Liver (tissue), 9 donors: ENCODE measurements around the gene FXYD2. TPM values are rescaled to one million over a fixed set of nuclear protein-coding genes. Genes with fewer than 3 reads are reported as not detected.

ENCODE experiments used
- DNase-seq: peaks from one replicate; pipeline ENCODE4 v3.0.0-alpha.2; 2017; ENCODE audit warnings: low spot score
- H3K27ac ChIP-seq, 2 donors: one replicate each; pipeline ENCODE4 v1.7.0; 2013; ENCODE audit warnings: inconsistent platforms in 2 of 2, low read length in 2 of 2, control low read depth in 1 of 2, low read depth in 1 of 2, mild to moderate bottlenecking in 1 of 2
- H3K27me3 ChIP-seq, 4 donors: one replicate each; pipeline versions ENCODE4 v1.6.1 to v1.7.0; 2013; ENCODE audit warnings: low read length in 3 of 4, inconsistent platforms in 1 of 4, mild to moderate bottlenecking in 1 of 4, moderate library complexity in 1 of 4; ENCODE audit not compliant: control insufficient read depth in 4 of 4, insufficient read depth in 4 of 4
- H3K36me3 ChIP-seq, 4 donors: one replicate each; pipeline versions ENCODE4 v1.6.1 to v1.7.0; 2013; ENCODE audit warnings: low read length in 3 of 4, mild to moderate bottlenecking in 3 of 4, low read depth in 1 of 4, moderate library complexity in 1 of 4; ENCODE audit not compliant: control insufficient read depth in 4 of 4, insufficient read depth in 3 of 4
- H3K4me1 ChIP-seq, 4 donors: one replicate each; pipeline versions ENCODE4 v1.6.1 to v1.7.0; 2013; ENCODE audit warnings: low read length in 3 of 4, mild to moderate bottlenecking in 3 of 4, moderate library complexity in 1 of 4; ENCODE audit not compliant: control insufficient read depth in 4 of 4, insufficient read depth in 4 of 4
- H3K4me3 ChIP-seq, 3 donors: one replicate each; pipeline versions ENCODE4 v1.6.1 to v1.7.0; 2013; ENCODE audit warnings: low read length in 3 of 3, control low read depth in 1 of 3, low read depth in 1 of 3, mild to moderate bottlenecking in 1 of 3
- H3K9ac ChIP-seq, 2 donors: one replicate each; pipeline ENCODE4 v1.7.0; 2013; ENCODE audit warnings: low read length in 2 of 2, mild to moderate bottlenecking in 2 of 2, moderate library complexity in 2 of 2, control low read depth in 1 of 2, low read depth in 1 of 2
- H3K9me3 ChIP-seq, 4 donors: one replicate each; pipeline versions ENCODE4 v1.6.1 to v1.7.0; 2013; ENCODE audit warnings: low read length in 3 of 4; ENCODE audit not compliant: control insufficient read depth in 4 of 4
- EGR1 ChIP-seq, 2 donors: IDR thresholded peaks; 2 replicates each; pipeline ENCODE4 v1.6.1; 2016 to 2018; ENCODE audit warnings: antibody characterized with exemption in 2 of 2, low read depth in 2 of 2
- FOXA1 ChIP-seq: IDR thresholded peaks from 2 replicates; pipeline ENCODE4 v1.6.1; 2016; ENCODE audit warnings: antibody characterized with exemption
- FOXA2 ChIP-seq: IDR thresholded peaks from 2 replicates; pipeline ENCODE4 v1.6.1; 2016; ENCODE audit warnings: antibody characterized with exemption
- GABPA ChIP-seq, 2 donors: IDR thresholded peaks in 1 of 2; conservative IDR thresholded peaks in 1 of 2; 2 replicates each; pipeline ENCODE4 v1.6.1; 2016; ENCODE audit warnings: antibody characterized with exemption in 2 of 2, mild to moderate bottlenecking in 1 of 2, moderate library complexity in 1 of 2
- HNF4A ChIP-seq, 2 donors: conservative IDR thresholded peaks; 2 replicates each; pipeline ENCODE4 v1.6.1; 2016; ENCODE audit warnings: antibody characterized with exemption in 2 of 2, mild to moderate bottlenecking in 2 of 2
- JUND ChIP-seq, 2 donors: IDR thresholded peaks; 2 replicates each; pipeline ENCODE4 v1.6.1; 2016; ENCODE audit warnings: antibody characterized with exemption in 2 of 2
- NR2F2 ChIP-seq: IDR thresholded peaks from 2 replicates; pipeline ENCODE4 v1.6.1; 2016; ENCODE audit warnings: antibody characterized with exemption
- RAD21 ChIP-seq, 2 donors: IDR thresholded peaks; 2 replicates each; pipeline ENCODE4 v1.6.1; 2016; ENCODE audit warnings: antibody characterized with exemption in 2 of 2, mild to moderate bottlenecking in 2 of 2
- RXRA ChIP-seq, 2 donors: IDR thresholded peaks; 2 replicates each; pipeline ENCODE4 v1.6.1; 2017 to 2018; ENCODE audit warnings: antibody characterized with exemption in 2 of 2, mild to moderate bottlenecking in 1 of 2
- TAF1 ChIP-seq: conservative IDR thresholded peaks from 2 replicates; pipeline ENCODE4 v1.6.1; 2016; ENCODE audit warnings: antibody characterized with exemption, mild to moderate bottlenecking
- YY1 ChIP-seq: IDR thresholded peaks from 2 replicates; pipeline ENCODE4 v1.6.1; 2016; ENCODE audit warnings: antibody characterized with exemption, mild to moderate bottlenecking
- WGBS: extraction: QIAGEN DNeasy Blood & Tissue Kit; methylation state at CpG from one replicate; pipeline ENCODE4 v1.1.7; 2013; 5-methylcytosine and 5-hydroxymethylcytosine counted together
- polyA plus RNA-seq, 2 donors: library from polyadenylated mRNA; stranded (reverse) in 1 of 2; unstranded in 1 of 2; fragments of 200-250 nt in 1 of 2; fragments of >200 nt in 1 of 2; fragmentation: Nextera tagmentation in 1 of 2; extraction: Ambion mirVana in 1 of 2; gene quantifications; one replicate each; pipeline versions ENCODE4 v1.2.1 to v1.2.3, GENCODE V29; 2013 to 2015
- total RNA-seq, 2 donors: library from RNA; depleted of rRNA; stranded (reverse); fragments of >200 nt; gene quantifications; one replicate each; pipeline ENCODE4 v1.2.3, GENCODE V29; 2014
- TF ChIP-seq, protein P1 (sequence below): fragments of 150-350 bp; IDR thresholded peaks from 2 replicates; pipeline ENCODE4 v1.5.1; 2017; ENCODE audit warnings: improper control_type of control experiment, low read depth, low read length; ENCODE audit not compliant: missing input control
- TF ChIP-seq, protein P2 (sequence below): IDR thresholded peaks from 2 replicates; pipeline ENCODE4 v1.6.1; 2016; ENCODE audit warnings: antibody characterized with exemption
- TF ChIP-seq, protein P3 (sequence below): IDR thresholded peaks from 2 replicates; pipeline ENCODE4 v1.6.1; 2016; ENCODE audit warnings: antibody characterized with exemption
- TF ChIP-seq, protein P4 (sequence below): IDR thresholded peaks from 2 replicates; pipeline ENCODE4 v1.6.1; 2016; ENCODE audit warnings: antibody characterized with exemption
- donor health status: healthy.
- donor health status: healthy.
- donor health status: healthy.
- donor health status: healthy.
- donor health status: healthy.

The FXYD2 gene
- total and polyA plus RNA-seq, 4 donors = 20.2 to 105 (median 41.8) TPM

DNA sequence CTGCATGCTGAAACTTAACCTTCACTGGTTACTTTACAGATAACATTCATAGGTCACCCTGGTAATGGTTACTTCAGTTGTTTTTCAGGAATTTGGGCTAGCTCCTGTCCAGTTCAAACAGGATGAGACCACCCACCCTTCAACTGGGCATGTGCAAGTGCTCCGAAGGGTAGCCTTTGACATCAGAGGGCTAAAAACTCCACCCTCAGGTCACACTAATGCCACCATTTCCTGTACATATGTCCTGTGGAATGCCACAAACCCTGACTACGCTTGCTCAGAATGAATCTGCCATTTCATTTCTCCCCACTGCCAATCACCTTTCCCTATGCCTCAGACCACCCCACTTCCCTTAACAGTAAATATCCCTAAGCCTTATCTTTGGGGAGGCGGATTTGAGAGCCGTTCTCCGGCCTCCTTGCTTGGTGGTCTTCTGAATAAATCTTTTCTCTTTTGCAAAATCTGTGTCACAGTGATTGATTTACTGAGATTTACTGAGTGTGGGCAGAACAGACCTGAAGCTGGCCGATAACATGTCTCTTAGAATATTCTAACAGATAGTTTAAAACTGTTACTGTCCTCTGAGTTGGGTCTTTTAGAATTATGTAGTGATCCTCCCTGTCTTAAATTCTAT is 25.4 kb upstream of the FXYD2 start:
- Histone ChIP-seq H3K4me1 (no peaks in the 10 kb centered on the region), H3K27me3 (peaks cover 0 to 3% (median 0%) of the 10 kb centered on the region in 4 donors), H3K9ac (no peak overlapping the region), H3K36me3 (no peaks in the 10 kb centered on the region), H3K4me3 (no peak overlapping the region), H3K9me3 (peaks cover 0 to 5% (median 3%) of the 10 kb centered on the region in 4 donors), H3K27ac (no peak overlapping the region)
- WGBS = 79% methylated on average over 6 of the region's 6 CpGs
- no peak for TF ChIP-seq RXRA (IDR thresholded peaks at IDR 0.05)
- TF ChIP-seq, protein P1, sequence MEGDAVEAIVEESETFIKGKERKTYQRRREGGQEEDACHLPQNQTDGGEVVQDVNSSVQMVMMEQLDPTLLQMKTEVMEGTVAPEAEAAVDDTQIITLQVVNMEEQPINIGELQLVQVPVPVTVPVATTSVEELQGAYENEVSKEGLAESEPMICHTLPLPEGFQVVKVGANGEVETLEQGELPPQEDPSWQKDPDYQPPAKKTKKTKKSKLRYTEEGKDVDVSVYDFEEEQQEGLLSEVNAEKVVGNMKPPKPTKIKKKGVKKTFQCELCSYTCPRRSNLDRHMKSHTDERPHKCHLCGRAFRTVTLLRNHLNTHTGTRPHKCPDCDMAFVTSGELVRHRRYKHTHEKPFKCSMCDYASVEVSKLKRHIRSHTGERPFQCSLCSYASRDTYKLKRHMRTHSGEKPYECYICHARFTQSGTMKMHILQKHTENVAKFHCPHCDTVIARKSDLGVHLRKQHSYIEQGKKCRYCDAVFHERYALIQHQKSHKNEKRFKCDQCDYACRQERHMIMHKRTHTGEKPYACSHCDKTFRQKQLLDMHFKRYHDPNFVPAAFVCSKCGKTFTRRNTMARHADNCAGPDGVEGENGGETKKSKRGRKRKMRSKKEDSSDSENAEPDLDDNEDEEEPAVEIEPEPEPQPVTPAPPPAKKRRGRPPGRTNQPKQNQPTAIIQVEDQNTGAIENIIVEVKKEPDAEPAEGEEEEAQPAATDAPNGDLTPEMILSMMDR = no peak
- no peak for TF ChIP-seq YY1
- TF ChIP-seq FOXA2 = no peak
- TF ChIP-seq GABPA (IDR thresholded peaks at IDR 0.05 in 1 of 2, conservative IDR thresholded peaks at IDR 0.05 in 1 of 2) = no peak
- no peak for TF ChIP-seq HNF4A (conservative IDR thresholded peaks at IDR 0.05)
- TF ChIP-seq TAF1 = no peak
- TF ChIP-seq NR2F2 = no peak
- TF ChIP-seq EGR1 (IDR thresholded peaks at IDR 0.05; ENCODE audit: low read depth in 2 of 2) = no peak
- DNase-seq = peak; percentile 24

DNA sequence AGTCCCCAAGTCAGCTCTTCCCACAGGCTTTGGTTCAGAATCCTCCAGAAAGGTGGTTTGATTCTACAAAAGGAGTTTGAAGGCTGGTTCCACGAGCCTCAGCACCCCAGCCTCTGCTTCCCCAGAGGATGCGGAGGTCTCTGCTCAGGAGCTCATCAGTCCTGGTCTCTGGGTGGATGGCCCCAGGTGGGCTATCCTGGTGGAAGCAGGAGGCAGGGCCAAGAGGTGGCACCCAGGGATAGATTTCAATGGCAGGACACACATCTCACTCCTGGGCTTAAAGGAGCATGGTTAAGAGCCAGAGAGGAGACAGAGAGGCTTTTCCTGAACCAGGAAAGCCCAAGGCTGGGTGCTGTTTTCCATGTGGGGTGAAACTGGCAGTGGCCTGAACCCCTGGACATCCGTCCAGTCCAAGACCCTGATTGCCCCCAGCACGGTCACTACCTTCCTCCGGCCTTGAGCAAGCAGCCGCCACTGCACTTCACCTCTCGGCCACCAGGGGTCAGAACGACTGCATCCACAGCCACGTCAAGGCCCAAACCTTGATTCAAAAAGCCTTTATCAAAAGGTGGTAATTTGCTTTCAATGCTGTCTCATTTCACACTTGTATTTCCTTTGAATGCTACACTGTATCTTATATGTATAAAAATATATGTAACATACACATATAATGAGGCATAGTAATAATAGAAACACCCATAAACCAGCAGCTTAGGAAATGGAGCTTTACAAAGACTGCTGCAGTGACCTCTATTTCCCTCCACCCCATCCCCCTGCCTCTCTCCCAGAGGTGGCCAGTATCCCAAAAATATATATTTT is 19.3 kb upstream of the FXYD2 start:
- DNase-seq = peak; percentile 87
- WGBS = 24% methylated on average over 9 of the region's 9 CpGs

More for the DNA sequence above, 19.3 kb upstream of the FXYD2 start:
- no peak overlapping the region for H3K9ac ChIP-seq
- H3K9me3 ChIP-seq = no peaks in the 10 kb centered on the region
- no peak overlapping the region for H3K27ac ChIP-seq
- no peak for TF ChIP-seq HNF4A (conservative IDR thresholded peaks at IDR 0.05)
- TF ChIP-seq, protein P2, sequence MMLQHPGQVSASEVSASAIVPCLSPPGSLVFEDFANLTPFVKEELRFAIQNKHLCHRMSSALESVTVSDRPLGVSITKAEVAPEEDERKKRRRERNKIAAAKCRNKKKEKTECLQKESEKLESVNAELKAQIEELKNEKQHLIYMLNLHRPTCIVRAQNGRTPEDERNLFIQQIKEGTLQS = no peak
- TF ChIP-seq, protein P3, sequence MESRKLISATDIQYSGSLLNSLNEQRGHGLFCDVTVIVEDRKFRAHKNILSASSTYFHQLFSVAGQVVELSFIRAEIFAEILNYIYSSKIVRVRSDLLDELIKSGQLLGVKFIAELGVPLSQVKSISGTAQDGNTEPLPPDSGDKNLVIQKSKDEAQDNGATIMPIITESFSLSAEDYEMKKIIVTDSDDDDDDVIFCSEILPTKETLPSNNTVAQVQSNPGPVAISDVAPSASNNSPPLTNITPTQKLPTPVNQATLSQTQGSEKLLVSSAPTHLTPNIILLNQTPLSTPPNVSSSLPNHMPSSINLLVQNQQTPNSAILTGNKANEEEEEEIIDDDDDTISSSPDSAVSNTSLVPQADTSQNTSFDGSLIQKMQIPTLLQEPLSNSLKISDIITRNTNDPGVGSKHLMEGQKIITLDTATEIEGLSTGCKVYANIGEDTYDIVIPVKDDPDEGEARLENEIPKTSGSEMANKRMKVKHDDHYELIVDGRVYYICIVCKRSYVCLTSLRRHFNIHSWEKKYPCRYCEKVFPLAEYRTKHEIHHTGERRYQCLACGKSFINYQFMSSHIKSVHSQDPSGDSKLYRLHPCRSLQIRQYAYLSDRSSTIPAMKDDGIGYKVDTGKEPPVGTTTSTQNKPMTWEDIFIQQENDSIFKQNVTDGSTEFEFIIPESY = no peak
- TF ChIP-seq, protein P1 = peak; percentile 99
- TF ChIP-seq JUND (IDR thresholded peaks at IDR 0.05) = no peak
- TF ChIP-seq TAF1 = no peak
- TF ChIP-seq, protein P4, sequence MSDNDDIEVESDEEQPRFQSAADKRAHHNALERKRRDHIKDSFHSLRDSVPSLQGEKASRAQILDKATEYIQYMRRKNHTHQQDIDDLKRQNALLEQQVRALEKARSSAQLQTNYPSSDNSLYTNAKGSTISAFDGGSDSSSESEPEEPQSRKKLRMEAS = no peak
- no peak for TF ChIP-seq EGR1 (IDR thresholded peaks at IDR 0.05; ENCODE audit: low read depth in 2 of 2)
- TF ChIP-seq NR2F2 = no peak
- no peak for TF ChIP-seq GABPA (IDR thresholded peaks at IDR 0.05 in 1 of 2, conservative IDR thresholded peaks at IDR 0.05 in 1 of 2)
- no peak for TF ChIP-seq FOXA1
- peak; percentile 89 to 94 for TF ChIP-seq RAD21 (IDR thresholded peaks at IDR 0.05)
- H3K4me1 ChIP-seq = no peaks in the 10 kb centered on the region
- H3K36me3 ChIP-seq = no peaks in the 10 kb centered on the region
- H3K27me3 ChIP-seq = no peaks in the 10 kb centered on the region
- no peak overlapping the region for H3K4me3 ChIP-seq
